OCI-LY3 (cell line): ENCODE results near the gene NAV2.

ENCODE experiments used
- CTCF ChIP-seq: fragments of 200-600, 300-600 bp; sonication (generic); IDR thresholded peaks from 2 replicates; pipeline ENCODE4 v1.5.1; 2014; ENCODE audit warnings: antibody characterized with exemption, low read length, low read depth
- EZH2phosphoT487 ChIP-seq: fragments of 200-600 bp; shearing (Covaris generic); IDR thresholded peaks from 2 replicates; pipeline ENCODE4 v1.6.1; 2018; ENCODE audit warnings: antibody characterized with exemption, mixed run types, low read depth

- no peak for TF ChIP-seq CTCF
- no peak for TF ChIP-seq EZH2phosphoT487
These were observed 135.6 kb downstream of the NAV2 start for GRCh38 chr11:19848219-19848618.
